ENCODE data around the gene WDR7. TPM values are rescaled to one million over a fixed set of nuclear protein-coding genes. Genes with fewer than 3 reads are reported as not detected.

WDR7 gene
- total RNA-seq, 1 experiment from 2014 or later, result 11.5 TPM

- TF ChIP-seq POLR2AphosphoS5 (IDR thresholded peaks at IDR 0.05; ENCODE audit: low read depth, low read length) (no peak), MAX (IDR thresholded peaks at IDR 0.05) (no peak), REST (IDR thresholded peaks at IDR 0.05; ENCODE audit: low read depth) (no peak), ZBTB33 (IDR thresholded peaks at IDR 0.05; ENCODE audit: extremely low read depth, insufficient replicate concordance, low read length) (no peak), YY1 (IDR thresholded peaks at IDR 0.05; ENCODE audit: extremely low read depth, insufficient replicate concordance, low read depth, low read length) (no peak), TCF7L2 (IDR thresholded peaks at IDR 0.05; ENCODE audit: borderline replicate concordance, extremely low read depth, insufficient read depth, insufficient read length) (no peak), CTCF (IDR thresholded peaks at IDR 0.05 in 2 of 3, conservative IDR thresholded peaks at IDR 0.05 in 1 of 3; ENCODE audit: borderline replicate concordance in 1 of 3, insufficient read depth in 1 of 3, low read depth in 2 of 3, low read length in 2 of 3) (no peak), CBX3 (IDR thresholded peaks at IDR 0.05; ENCODE audit: low read depth) (no peak), CEBPB (IDR thresholded peaks at IDR 0.05; ENCODE audit: low read depth) (no peak), EGR1 (IDR thresholded peaks at IDR 0.05; ENCODE audit: low read depth) (no peak), EZH2phosphoT487 (IDR thresholded peaks at IDR 0.05; ENCODE audit: borderline replicate concordance) (no peak), SRF (IDR thresholded peaks at IDR 0.05; ENCODE audit: low read depth) (no peak), FOSL1 (IDR thresholded peaks at IDR 0.05; ENCODE audit: low read depth) (no peak)
- ChIA-PET POLR2A (no interaction called here), RAD21 (ENCODE audit: low non-redundant PET in 1 of 2, low total read pairs in 2 of 2, uncharacterized antibody in 2 of 2, unreplicated experiment in 2 of 2) (no interaction called here), CTCF (no interaction called here)
- ATAC-seq (no peak), DNase-seq (ENCODE audit: low read depth, low spot score) (no peak)
- Histone ChIP-seq H3K9ac (ENCODE audit: low read length) (no peak overlapping the region), H2AFZ (ENCODE audit: low read depth, low read length, poor library complexity, severe bottlenecking) (no peak overlapping the region), H3K27me3 (ENCODE audit: insufficient read depth, low read length) (no peaks in the 10 kb centered on the region), H4K20me1 (ENCODE audit: insufficient read depth) (no peaks in the 10 kb centered on the region), H3K79me2 (ENCODE audit: insufficient read depth, low read length) (no peaks in the 10 kb centered on the region), H3K36me3 (ENCODE audit: control insufficient read depth in 1 of 2, insufficient read depth in 2 of 2, low read length in 2 of 2) (no peaks in the 10 kb centered on the region), H3K9me3 (ENCODE audit: control insufficient read depth in 1 of 2, insufficient read depth in 1 of 2, low read depth in 1 of 2, low read length in 2 of 2) (no peaks in the 10 kb centered on the region), H3K4me1 (ENCODE audit: control insufficient read depth in 1 of 2, insufficient read depth in 2 of 2, low read length in 2 of 2) (no peaks in the 10 kb centered on the region), H3K27ac (ENCODE audit: low read depth, low read length) (no peak overlapping the region), H3K4me2 (ENCODE audit: low read length) (no peak overlapping the region), H3K4me3 (replicated peaks in 1 of 2; ENCODE audit: low read depth in 1 of 2, low read length in 2 of 2) (no peak overlapping the region), H3K9me2 (ENCODE audit: insufficient read depth) (no peaks in the 10 kb centered on the region)
- BruUV-seq (replicated peaks), result no TSS peak
- intact Hi-C loops (cut with micrococcal nuclease), result no loop called here
Measured at GRCh38 chr18:56739731-56740130, 88.6 kb downstream of the WDR7 start.
